IMR-90 (cell line): ENCODE measurements around the gene TRAPPC8. TPM values are rescaled to one million over a fixed set of nuclear protein-coding genes. Genes with fewer than 3 reads are reported as not detected.
"Not testable (repeated sequence)": the region's sequence is repeated elsewhere in the genome, so short reads cannot be mapped to it uniquely, and the experiment has no call there.

Experiments used
- ATAC-seq: fragments of 200-7000 bp; cut with Tn5 transposase; 2 replicates; pipeline ENCODE4 v1.9.1; 2020; ENCODE audit warnings: low read depth, mild to moderate bottlenecking, moderate library complexity
- BruUV-seq: library from RNA; stranded (reverse); fragments of 400-500 nt; replicated peaks from 2 replicates; lab custom pipeline; 2021; lab: Mats Ljungman, UMichigan
- CTCF ChIA-PET: fragments of 300-600 bp; formaldehyde crosslinking; extraction: SDS; loops from one replicate; lab custom pipeline; 2021; ENCODE audit warnings: antibody characterized with exemption; lab: Yijun Ruan, JAX
- POLR2A ChIA-PET: fragments of 300-600 bp; sonication (Branson Sonifier 250); formaldehyde crosslinking; loops from one replicate; lab custom pipeline; 2022; ENCODE audit warnings: antibody characterized with exemption; ENCODE audit not compliant: unreplicated experiment; lab: Charles Lee
- DNase-seq: peaks from one replicate; pipeline ENCODE4 v3.0.0; 2013
- H2AFZ ChIP-seq: replicated peaks from 2 replicates; pipeline ENCODE3; 2013; ENCODE audit warnings: low read length, mild to moderate bottlenecking; ENCODE audit not compliant: poor library complexity
- H2AK5ac ChIP-seq: 2 replicates; pipeline ENCODE4 v1.6.1; 2013; ENCODE audit warnings: low read depth, low read length, inconsistent platforms
- H2AK9ac ChIP-seq: replicated peaks from 2 replicates; pipeline ENCODE3; 2013; ENCODE audit warnings: mild to moderate bottlenecking, low read depth, low read length, moderate library complexity; ENCODE audit not compliant: poor library complexity
- H2BK120ac ChIP-seq: 2 replicates; pipeline ENCODE4 v1.6.1; 2013; ENCODE audit warnings: low read depth, low read length, inconsistent platforms
- H2BK15ac ChIP-seq: 3 replicates; pipeline ENCODE4 v1.6.1; 2013; ENCODE audit warnings: low read depth, low read length, inconsistent platforms
- H2BK20ac ChIP-seq: 2 replicates; pipeline ENCODE4 v1.6.1; 2013; ENCODE audit warnings: low read depth, mild to moderate bottlenecking, inconsistent platforms, low read length, moderate library complexity
- H2BK5ac ChIP-seq: 2 replicates; pipeline ENCODE4 v1.6.1; 2013; ENCODE audit warnings: mild to moderate bottlenecking, low read depth, low read length, inconsistent platforms; ENCODE audit not compliant: poor library complexity, severe bottlenecking
- H3K14ac ChIP-seq: replicated peaks from 2 replicates; pipeline ENCODE4 v1.6.1; 2013; ENCODE audit warnings: low read depth, low read length, inconsistent platforms
- H3K18ac ChIP-seq: 2 replicates; pipeline ENCODE4 v1.6.1; 2013; ENCODE audit warnings: low read depth, low read length, control low read depth
- H3K23ac ChIP-seq: 2 replicates; pipeline ENCODE4 v1.6.1; 2013; ENCODE audit warnings: low read depth, low read length, inconsistent platforms
- H3K27ac ChIP-seq: 2 replicates; pipeline ENCODE4 v1.5.1; 2013; ENCODE audit warnings: mild to moderate bottlenecking, control low read depth, low read length; ENCODE audit not compliant: insufficient read depth
- H3K27me3 ChIP-seq: 2 replicates; pipeline ENCODE4 v1.6.1; 2013; ENCODE audit warnings: low read length; ENCODE audit not compliant: control insufficient read depth, insufficient read depth
- H3K36me3 ChIP-seq: 2 replicates; pipeline ENCODE4 v1.6.1; 2013; ENCODE audit warnings: low read length, mixed read lengths; ENCODE audit not compliant: control insufficient read depth, insufficient read depth
- H3K4ac ChIP-seq: 2 replicates; pipeline ENCODE4 v1.6.1; 2013; ENCODE audit warnings: low read depth, low read length, inconsistent platforms
- H3K4me1 ChIP-seq: 2 replicates; pipeline ENCODE4 v1.6.1; 2013; ENCODE audit warnings: low read length, mixed read lengths; ENCODE audit not compliant: control insufficient read depth, insufficient read depth
- H3K4me2 ChIP-seq: 2 replicates; pipeline ENCODE4 v1.6.1; 2013; ENCODE audit warnings: low read depth, mild to moderate bottlenecking, control low read depth, low read length, moderate library complexity
- H3K4me3 ChIP-seq: 2 replicates; pipeline ENCODE4 v1.5.1; 2013; ENCODE audit warnings: low read depth, mild to moderate bottlenecking, control low read depth, low read length, moderate library complexity; ENCODE audit not compliant: insufficient read depth
- H3K56ac ChIP-seq: 2 replicates; pipeline ENCODE4 v1.6.1; 2013; ENCODE audit warnings: low read length, inconsistent platforms; ENCODE audit not compliant: insufficient read depth; ENCODE audit errors: extremely low read depth
- H3K79me1 ChIP-seq, 2 experiments: 2 replicates each; pipeline ENCODE4 v1.6.1; 2013; ENCODE audit warnings: low read length in 2 of 2, inconsistent platforms in 1 of 2, low read depth in 1 of 2
- H3K9ac ChIP-seq: 2 replicates; pipeline ENCODE4 v1.6.1; 2013; ENCODE audit warnings: low read depth, low read length, control low read depth
- H3K9me1 ChIP-seq: 2 replicates; pipeline ENCODE4 v1.6.1; 2013; ENCODE audit warnings: low read length, inconsistent platforms; ENCODE audit not compliant: insufficient read depth
- H3K9me3 ChIP-seq: 2 replicates; pipeline ENCODE4 v1.6.1; 2013; ENCODE audit warnings: low read length; ENCODE audit not compliant: control insufficient read depth, insufficient read depth
- H4K20me1 ChIP-seq: 2 replicates; pipeline ENCODE4 v1.6.1; 2013; ENCODE audit warnings: low read length, inconsistent platforms; ENCODE audit not compliant: insufficient read depth
- H4K5ac ChIP-seq: 2 replicates; pipeline ENCODE4 v1.6.1; 2013; ENCODE audit warnings: mild to moderate bottlenecking, low read depth, low read length, control low read depth
- H4K8ac ChIP-seq, 2 experiments: 2 replicates each; pipeline ENCODE4 v1.6.1; 2013; ENCODE audit warnings: low read depth in 2 of 2, low read length in 2 of 2, control low read depth in 1 of 2, inconsistent platforms in 1 of 2
- H4K91ac ChIP-seq: 2 replicates; pipeline ENCODE4 v1.6.1; 2013; ENCODE audit warnings: low read depth, low read length, inconsistent platforms; ENCODE audit not compliant: insufficient read depth
- MAFK ChIP-seq: IDR thresholded peaks from 2 replicates; pipeline ENCODE4 v1.6.1; 2012; ENCODE audit warnings: low read depth, low read length, improper control_type of control experiment
- RAD21 ChIP-seq: IDR thresholded peaks from 2 replicates; pipeline ENCODE4 v1.6.1; 2012; ENCODE audit warnings: low read length, improper control_type of control experiment
- WGBS, 2 experiments: methylation state at CpG; one replicate each; pipeline versions ENCODE4 v1.1.5 to v1.1.7; 2013; ENCODE audit warnings: missing lambda C conversion rate in 2 of 2; ENCODE audit not compliant: insufficient read length in 1 of 2; ENCODE audit errors: extremely low coverage in 2 of 2; 5-methylcytosine and 5-hydroxymethylcytosine counted together
- dilution Hi-C: fragments of 300-500 bp; cut with HindIII; formaldehyde crosslinking; loops from one replicate; pipeline ENCODE4 v1.14.3; 2018; ENCODE audit warnings: low sequenced_read_pairs; ENCODE audit not compliant: unreplicated experiment
- in situ Hi-C: fragments of 300-500 bp; cut with MboI; formaldehyde crosslinking; loops from 3 replicates; pipeline ENCODE4 v1.14.3; 2019; ENCODE audit warnings: low sequenced_read_pairs, inconsistent platforms, mixed read lengths
- intact Hi-C: fragments of 100-400 bp; cut with micrococcal nuclease; formaldehyde crosslinking; loops from 2 replicates; pipeline ENCODE4 v1.10.0; 2022
- polyA plus RNA-seq, 3 experiments: library from polyadenylated mRNA; depleted of rRNA; stranded (reverse); fragments of >200 nt; gene quantifications; 2 replicates each; pipeline ENCODE4 v1.2.3, GENCODE V29; 2012; ENCODE audit warnings: low replicate concordance in 1 of 3
- total RNA-seq: library from RNA; depleted of rRNA; stranded (reverse); fragments of >200 nt; gene quantifications from 2 replicates; pipeline ENCODE4 v1.2.3, GENCODE V29; 2012

The TRAPPC8 gene
- total and polyA plus RNA-seq, 2 of the 4 experiments (the other 2 are of a cell fraction): 21.8 to 54.3 TPM

DNA sequence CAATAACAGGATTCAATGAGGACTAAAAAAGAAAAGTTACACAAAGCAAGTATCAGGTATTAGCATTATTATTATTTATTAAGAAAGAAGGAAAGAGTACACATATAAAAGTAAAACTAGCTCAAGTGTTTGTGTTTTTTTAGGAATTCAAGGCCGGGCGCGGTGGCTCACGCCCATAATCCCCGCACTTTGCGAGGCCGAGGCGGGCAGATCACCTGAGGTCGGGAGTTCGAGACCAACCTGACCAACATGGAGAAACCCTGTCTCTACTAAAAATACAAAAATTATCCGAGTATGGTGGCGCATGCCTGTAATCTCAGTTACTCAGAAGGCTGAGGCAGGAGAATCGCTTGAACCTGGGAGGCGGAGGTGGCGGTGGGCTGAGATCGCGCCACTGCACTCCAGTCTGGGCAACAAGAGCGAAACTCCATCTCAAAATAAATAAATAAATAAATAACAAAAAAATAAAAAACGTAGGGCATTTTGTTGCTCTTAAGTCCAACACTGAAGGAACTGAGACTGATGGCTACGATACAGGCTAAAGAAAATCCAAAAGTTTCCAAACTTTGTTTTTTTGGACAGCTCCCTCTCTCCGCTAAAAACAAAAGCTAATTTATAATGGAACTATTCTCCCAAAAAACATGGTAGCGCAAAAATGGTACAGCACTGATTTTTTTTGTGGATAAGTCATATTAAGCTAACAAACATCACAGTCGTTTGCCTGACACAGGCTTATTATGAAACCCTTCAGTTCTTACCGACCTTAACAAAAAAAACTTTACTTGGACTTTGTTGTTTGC is 1.7 kb downstream of the TRAPPC8 start (continued):
- TF ChIP-seq MAFK (no peak), RAD21 (no peak)

DNA sequence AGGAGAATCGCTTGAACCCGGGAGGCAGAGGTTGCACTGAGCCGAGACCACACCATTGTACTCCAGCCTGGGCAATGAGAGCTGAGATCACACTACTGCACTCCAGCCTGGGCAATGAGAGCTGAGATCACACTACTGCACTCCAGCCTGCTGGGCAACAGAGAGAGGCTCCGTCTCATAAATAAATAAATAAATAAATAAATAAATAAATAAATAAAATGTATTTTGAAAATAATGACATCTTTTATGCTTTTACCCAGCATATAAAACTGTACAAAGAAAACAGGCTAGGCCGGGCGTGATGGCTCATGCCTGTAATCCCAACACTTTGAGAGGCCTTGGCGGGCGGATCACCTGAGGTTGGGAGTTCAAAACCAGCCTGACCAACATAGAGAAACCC is 8.2 kb downstream of the TRAPPC8 start:
- H3K4me3 ChIP-seq, H2AFZ ChIP-seq, H3K27me3 ChIP-seq, H3K56ac ChIP-seq, H3K36me3 ChIP-seq, in situ Hi-C loops, H2AK9ac ChIP-seq, POLR2A ChIA-PET, CTCF ChIA-PET, ATAC-seq, H3K4me1 ChIP-seq, H3K27ac ChIP-seq, intact Hi-C loops, H4K8ac ChIP-seq, H3K4ac ChIP-seq, H3K9me1 ChIP-seq, H2BK20ac ChIP-seq, dilution Hi-C loops, H2BK5ac ChIP-seq, DNase-seq, H4K91ac ChIP-seq, H3K14ac ChIP-seq, H3K9me3 ChIP-seq, H2BK120ac ChIP-seq, H4K5ac ChIP-seq, H3K4me2 ChIP-seq, BruUV-seq, H2AK5ac ChIP-seq, H3K9ac ChIP-seq, H3K18ac ChIP-seq, H3K23ac ChIP-seq, H2BK15ac ChIP-seq: not testable (repeated sequence)
- Histone ChIP-seq H4K20me1 (peaks cover 25% of the 10 kb centered on the region; the same call in 1 of the 2 replicates), H3K79me1 (peaks cover 14 to 32% of the 10 kb centered on the region in 2 experiments)
- no CpG with 5 or more reads among the region's 8 CpGs for WGBS, 2 experiments
